Measurements from ENCODE around the gene NID1. TPM values are rescaled to one million over a fixed set of nuclear protein-coding genes. Genes with fewer than 3 reads are reported as not detected.

NID1 gene
- total RNA-seq, 1 experiment from 2014 or later, result 0.32 TPM

DNA sequence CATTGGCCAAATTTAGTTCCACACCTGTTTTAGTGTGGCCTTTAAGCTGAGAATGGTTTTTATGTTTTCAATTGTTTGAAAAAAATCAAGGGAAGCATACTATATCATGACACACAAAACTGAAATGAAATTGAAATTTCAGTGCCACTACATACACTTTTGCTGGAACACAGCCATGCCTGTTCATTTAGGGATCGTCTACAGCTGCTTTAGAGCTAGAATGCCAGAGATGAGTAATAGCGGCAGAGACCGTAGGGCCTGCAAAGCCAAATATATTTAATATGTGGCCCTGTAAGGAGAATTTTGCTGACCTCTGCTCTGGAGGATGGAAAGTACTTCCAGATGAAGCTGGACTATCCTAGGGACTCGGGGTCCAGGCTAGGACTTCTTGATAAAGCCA lies 135.7 kb downstream of the NID1 start:
- intact Hi-C loops (cut with micrococcal nuclease), result no loop called here
- no peak overlapping the region for H3K27ac ChIP-seq (ENCODE audit: low read depth, low read length)
- H3K9ac ChIP-seq (ENCODE audit: low read length), result no peak overlapping the region
- CTCF ChIA-PET, result no interaction called here
- no peaks in the 10 kb centered on the region for H4K20me1 ChIP-seq (ENCODE audit: insufficient read depth)
- no peaks in the 10 kb centered on the region for H3K79me2 ChIP-seq (ENCODE audit: insufficient read depth, low read length)
- no peaks in the 10 kb centered on the region for H3K27me3 ChIP-seq (ENCODE audit: insufficient read depth, low read length)
- no peak for DNase-seq (ENCODE audit: low read depth, low spot score)
- no peak overlapping the region for H2AFZ ChIP-seq (ENCODE audit: low read depth, low read length, poor library complexity, severe bottlenecking)
- RAD21 ChIA-PET (ENCODE audit: low non-redundant PET in 1 of 2, low total read pairs in 2 of 2, uncharacterized antibody in 2 of 2, unreplicated experiment in 2 of 2), result no interaction called here
- POLR2A ChIA-PET, result no interaction called here
- peaks cover 0 to 2% of the 10 kb centered on the region in 2 experiments; a peak in 1 of 4 replicates for H3K4me1 ChIP-seq (ENCODE audit: control insufficient read depth in 1 of 2, insufficient read depth in 2 of 2, low read length in 2 of 2)
- no peaks in the 10 kb centered on the region for H3K9me3 ChIP-seq (ENCODE audit: control insufficient read depth in 1 of 2, insufficient read depth in 1 of 2, low read depth in 1 of 2, low read length in 2 of 2)
- TF ChIP-seq, protein P1, sequence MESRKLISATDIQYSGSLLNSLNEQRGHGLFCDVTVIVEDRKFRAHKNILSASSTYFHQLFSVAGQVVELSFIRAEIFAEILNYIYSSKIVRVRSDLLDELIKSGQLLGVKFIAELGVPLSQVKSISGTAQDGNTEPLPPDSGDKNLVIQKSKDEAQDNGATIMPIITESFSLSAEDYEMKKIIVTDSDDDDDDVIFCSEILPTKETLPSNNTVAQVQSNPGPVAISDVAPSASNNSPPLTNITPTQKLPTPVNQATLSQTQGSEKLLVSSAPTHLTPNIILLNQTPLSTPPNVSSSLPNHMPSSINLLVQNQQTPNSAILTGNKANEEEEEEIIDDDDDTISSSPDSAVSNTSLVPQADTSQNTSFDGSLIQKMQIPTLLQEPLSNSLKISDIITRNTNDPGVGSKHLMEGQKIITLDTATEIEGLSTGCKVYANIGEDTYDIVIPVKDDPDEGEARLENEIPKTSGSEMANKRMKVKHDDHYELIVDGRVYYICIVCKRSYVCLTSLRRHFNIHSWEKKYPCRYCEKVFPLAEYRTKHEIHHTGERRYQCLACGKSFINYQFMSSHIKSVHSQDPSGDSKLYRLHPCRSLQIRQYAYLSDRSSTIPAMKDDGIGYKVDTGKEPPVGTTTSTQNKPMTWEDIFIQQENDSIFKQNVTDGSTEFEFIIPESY (IDR thresholded peaks at IDR 0.05; ENCODE audit: extremely low read depth, insufficient replicate concordance, low read length), result no peak
- TF ChIP-seq CBX3 (IDR thresholded peaks at IDR 0.05; ENCODE audit: low read depth), result no peak
- TF ChIP-seq FOSL1 (IDR thresholded peaks at IDR 0.05; ENCODE audit: low read depth), result no peak
- no peak for TF ChIP-seq EGR1 (IDR thresholded peaks at IDR 0.05; ENCODE audit: low read depth)
- TF ChIP-seq, protein P2, sequence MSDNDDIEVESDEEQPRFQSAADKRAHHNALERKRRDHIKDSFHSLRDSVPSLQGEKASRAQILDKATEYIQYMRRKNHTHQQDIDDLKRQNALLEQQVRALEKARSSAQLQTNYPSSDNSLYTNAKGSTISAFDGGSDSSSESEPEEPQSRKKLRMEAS (IDR thresholded peaks at IDR 0.05), result no peak
- no peak for TF ChIP-seq SRF (IDR thresholded peaks at IDR 0.05; ENCODE audit: low read depth)
- TF ChIP-seq, protein P3, sequence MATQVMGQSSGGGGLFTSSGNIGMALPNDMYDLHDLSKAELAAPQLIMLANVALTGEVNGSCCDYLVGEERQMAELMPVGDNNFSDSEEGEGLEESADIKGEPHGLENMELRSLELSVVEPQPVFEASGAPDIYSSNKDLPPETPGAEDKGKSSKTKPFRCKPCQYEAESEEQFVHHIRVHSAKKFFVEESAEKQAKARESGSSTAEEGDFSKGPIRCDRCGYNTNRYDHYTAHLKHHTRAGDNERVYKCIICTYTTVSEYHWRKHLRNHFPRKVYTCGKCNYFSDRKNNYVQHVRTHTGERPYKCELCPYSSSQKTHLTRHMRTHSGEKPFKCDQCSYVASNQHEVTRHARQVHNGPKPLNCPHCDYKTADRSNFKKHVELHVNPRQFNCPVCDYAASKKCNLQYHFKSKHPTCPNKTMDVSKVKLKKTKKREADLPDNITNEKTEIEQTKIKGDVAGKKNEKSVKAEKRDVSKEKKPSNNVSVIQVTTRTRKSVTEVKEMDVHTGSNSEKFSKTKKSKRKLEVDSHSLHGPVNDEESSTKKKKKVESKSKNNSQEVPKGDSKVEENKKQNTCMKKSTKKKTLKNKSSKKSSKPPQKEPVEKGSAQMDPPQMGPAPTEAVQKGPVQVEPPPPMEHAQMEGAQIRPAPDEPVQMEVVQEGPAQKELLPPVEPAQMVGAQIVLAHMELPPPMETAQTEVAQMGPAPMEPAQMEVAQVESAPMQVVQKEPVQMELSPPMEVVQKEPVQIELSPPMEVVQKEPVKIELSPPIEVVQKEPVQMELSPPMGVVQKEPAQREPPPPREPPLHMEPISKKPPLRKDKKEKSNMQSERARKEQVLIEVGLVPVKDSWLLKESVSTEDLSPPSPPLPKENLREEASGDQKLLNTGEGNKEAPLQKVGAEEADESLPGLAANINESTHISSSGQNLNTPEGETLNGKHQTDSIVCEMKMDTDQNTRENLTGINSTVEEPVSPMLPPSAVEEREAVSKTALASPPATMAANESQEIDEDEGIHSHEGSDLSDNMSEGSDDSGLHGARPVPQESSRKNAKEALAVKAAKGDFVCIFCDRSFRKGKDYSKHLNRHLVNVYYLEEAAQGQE (IDR thresholded peaks at IDR 0.05; ENCODE audit: low read depth), result no peak
- TF ChIP-seq, protein P4, sequence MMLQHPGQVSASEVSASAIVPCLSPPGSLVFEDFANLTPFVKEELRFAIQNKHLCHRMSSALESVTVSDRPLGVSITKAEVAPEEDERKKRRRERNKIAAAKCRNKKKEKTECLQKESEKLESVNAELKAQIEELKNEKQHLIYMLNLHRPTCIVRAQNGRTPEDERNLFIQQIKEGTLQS (IDR thresholded peaks at IDR 0.05), result no peak
- no peak for TF ChIP-seq EZH2 (IDR thresholded peaks at IDR 0.05)
- no peak for TF ChIP-seq CEBPB (IDR thresholded peaks at IDR 0.05; ENCODE audit: low read depth)
- no peaks in the 10 kb centered on the region for H3K36me3 ChIP-seq (ENCODE audit: control insufficient read depth in 1 of 2, insufficient read depth in 2 of 2, low read length in 2 of 2)
- H3K9me2 ChIP-seq (ENCODE audit: insufficient read depth), result no peaks in the 10 kb centered on the region; the same call in 1 of the 2 replicates
- no TSS peak for BruUV-seq (replicated peaks)
- no peak overlapping the region for H3K4me3 ChIP-seq (replicated peaks in 1 of 2; ENCODE audit: low read depth in 1 of 2, low read length in 2 of 2)
- no peak for ATAC-seq
- no peak overlapping the region for H3K4me2 ChIP-seq (ENCODE audit: low read length)

All from HCT116 (cell line).